Activated naive CD8-positive, alpha-beta T cell treated with anti-CD3 and anti-CD28 coated beads, Interleukin-2, amount 50 U/mL, for 24 hours (primary cell): ENCODE results near the gene RTL1.

Experiments used
- ATAC-seq: fragments of 150-1000 bp; cut with Tn5 transposase; one replicate; pipeline ENCODE4 v1.10.0; 2021
- DNase-seq: peaks from one replicate; pipeline ENCODE4 v3.0.0; 2021
- H3K27ac Mint-ChIP-seq: one replicate; pipeline ENCODE4 v1.8.0; 2021; ENCODE audit warnings: mild to moderate bottlenecking, mixed read lengths
- H3K27me3 Mint-ChIP-seq: one replicate; pipeline ENCODE4 v1.8.0; 2021; ENCODE audit warnings: mixed read lengths
- H3K36me3 Mint-ChIP-seq: one replicate; pipeline ENCODE4 v1.8.0; 2021; ENCODE audit warnings: low read depth, mixed read lengths
- H3K4me1 Mint-ChIP-seq: one replicate; pipeline ENCODE4 v1.8.0; 2021; ENCODE audit warnings: mixed read lengths
- H3K4me3 Mint-ChIP-seq: one replicate; pipeline ENCODE4 v1.8.0; 2021; ENCODE audit warnings: mild to moderate bottlenecking, moderate library complexity, mixed read lengths
- H3K9me3 Mint-ChIP-seq: one replicate; pipeline ENCODE4 v1.8.0; 2021; ENCODE audit warnings: mixed read lengths

The RTL1 gene

GRCh38 chr14:100891501-100892445 lies 11.7 kb downstream of the RTL1 start:
- H3K9me3 Mint-ChIP-seq, result no peaks in the 10 kb centered on the region
- H3K36me3 Mint-ChIP-seq, result no peaks in the 10 kb centered on the region
- H3K4me1 Mint-ChIP-seq, result no peaks in the 10 kb centered on the region
- ATAC-seq (no peak), DNase-seq (no peak)
- H3K4me3 Mint-ChIP-seq, result no peak overlapping the region
- no peak overlapping the region for H3K27ac Mint-ChIP-seq
- H3K27me3 Mint-ChIP-seq, result peaks cover 4% of the 10 kb centered on the region

GRCh38 chr14:100891051-100891450 lies 12.5 kb downstream of the RTL1 start:
- DNase-seq, result no peak
- H3K4me1 Mint-ChIP-seq, result no peaks in the 10 kb centered on the region
- H3K27ac Mint-ChIP-seq, result no peak overlapping the region
- ATAC-seq, result no peak
- no peak overlapping the region for H3K4me3 Mint-ChIP-seq
- no peaks in the 10 kb centered on the region for H3K9me3 Mint-ChIP-seq
- peaks cover 1% of the 10 kb centered on the region for H3K27me3 Mint-ChIP-seq
- H3K36me3 Mint-ChIP-seq, result no peaks in the 10 kb centered on the region

- DNase-seq (no peak), ATAC-seq (no peak)
- H3K9me3 Mint-ChIP-seq, result no peaks in the 10 kb centered on the region
- peaks cover 3% of the 10 kb centered on the region for H3K27me3 Mint-ChIP-seq
- no peaks in the 10 kb centered on the region for H3K4me1 Mint-ChIP-seq
- no peaks in the 10 kb centered on the region for H3K36me3 Mint-ChIP-seq
- H3K4me3 Mint-ChIP-seq, result no peak overlapping the region
- no peak overlapping the region for H3K27ac Mint-ChIP-seq
Observed at GRCh38 chr14:100890061-100890850, 13.3 kb downstream of the RTL1 start.

- Mint-ChIP-seq H3K4me3 (no peak overlapping the region), H3K9me3 (no peaks in the 10 kb centered on the region), H3K27ac (no peak overlapping the region), H3K36me3 (no peaks in the 10 kb centered on the region), H3K27me3 (peaks cover 3% of the 10 kb centered on the region), H3K4me1 (no peaks in the 10 kb centered on the region)
- DNase-seq (no peak), ATAC-seq (no peak)
Observed at GRCh38 chr14:100889641-100890040, 13.9 kb downstream of the RTL1 start.

GRCh38 chr14:100888789-100889315 lies 14.7 kb downstream of the RTL1 start:
- H3K4me3 Mint-ChIP-seq, result no peak overlapping the region
- ATAC-seq (no peak), DNase-seq (no peak)
- H3K27me3 Mint-ChIP-seq, result peaks cover 3% of the 10 kb centered on the region
- no peak overlapping the region for H3K27ac Mint-ChIP-seq
- H3K4me1 Mint-ChIP-seq, result no peaks in the 10 kb centered on the region
- no peaks in the 10 kb centered on the region for H3K9me3 Mint-ChIP-seq
- H3K36me3 Mint-ChIP-seq, result no peaks in the 10 kb centered on the region

- Mint-ChIP-seq H3K27me3 (peaks cover 3% of the 10 kb centered on the region), H3K4me1 (no peaks in the 10 kb centered on the region), H3K9me3 (no peaks in the 10 kb centered on the region), H3K27ac (no peak overlapping the region), H3K36me3 (no peaks in the 10 kb centered on the region), H3K4me3 (no peak overlapping the region)
- no peak for ATAC-seq
- no peak for DNase-seq
Observed at GRCh38 chr14:100887728-100888335, 15.7 kb downstream of the RTL1 start.

GRCh38 chr14:100885617-100886016 lies 17.9 kb downstream of the RTL1 start:
- Mint-ChIP-seq H3K4me1 (no peaks in the 10 kb centered on the region), H3K36me3 (no peaks in the 10 kb centered on the region), H3K27ac (no peak overlapping the region), H3K9me3 (no peaks in the 10 kb centered on the region), H3K4me3 (no peak overlapping the region), H3K27me3 (peaks cover 3% of the 10 kb centered on the region)
- DNase-seq, result no peak
- ATAC-seq, result no peak

GRCh38 chr14:100885196-100885595 lies 18.3 kb downstream of the RTL1 start:
- Mint-ChIP-seq H3K4me1 (no peaks in the 10 kb centered on the region), H3K9me3 (no peaks in the 10 kb centered on the region), H3K27me3 (peaks cover 5% of the 10 kb centered on the region), H3K36me3 (no peaks in the 10 kb centered on the region), H3K4me3 (no peak overlapping the region), H3K27ac (no peak overlapping the region)
- no peak for ATAC-seq
- no peak for DNase-seq

GRCh38 chr14:100884456-100884855 lies 19.1 kb downstream of the RTL1 start:
- Mint-ChIP-seq H3K36me3 (no peaks in the 10 kb centered on the region), H3K4me3 (no peak overlapping the region), H3K27me3 (peaks cover 5% of the 10 kb centered on the region), H3K4me1 (no peaks in the 10 kb centered on the region), H3K27ac (no peak overlapping the region), H3K9me3 (no peaks in the 10 kb centered on the region)
- no peak for DNase-seq
- ATAC-seq, result no peak

- no peak for DNase-seq
- peaks cover 5% of the 10 kb centered on the region for H3K27me3 Mint-ChIP-seq
- no peak overlapping the region for H3K4me3 Mint-ChIP-seq
- no peak overlapping the region for H3K27ac Mint-ChIP-seq
- no peaks in the 10 kb centered on the region for H3K4me1 Mint-ChIP-seq
- no peaks in the 10 kb centered on the region for H3K36me3 Mint-ChIP-seq
- no peak for ATAC-seq
- no peaks in the 10 kb centered on the region for H3K9me3 Mint-ChIP-seq
Observed at GRCh38 chr14:100883789-100884101, 19.8 kb downstream of the RTL1 start.

GRCh38 chr14:100882991-100883788 lies 20.3 kb downstream of the RTL1 start:
- H3K4me1 Mint-ChIP-seq, result no peaks in the 10 kb centered on the region
- H3K27me3 Mint-ChIP-seq, result peaks cover 5% of the 10 kb centered on the region
- no peaks in the 10 kb centered on the region for H3K36me3 Mint-ChIP-seq
- DNase-seq, result no peak
- H3K9me3 Mint-ChIP-seq, result no peaks in the 10 kb centered on the region
- H3K27ac Mint-ChIP-seq, result no peak overlapping the region
- H3K4me3 Mint-ChIP-seq, result no peak overlapping the region
- ATAC-seq, result no peak

- Mint-ChIP-seq H3K4me3 (no peak overlapping the region), H3K36me3 (no peaks in the 10 kb centered on the region), H3K4me1 (no peaks in the 10 kb centered on the region), H3K27ac (no peak overlapping the region), H3K27me3 (peaks cover 5% of the 10 kb centered on the region), H3K9me3 (no peaks in the 10 kb centered on the region)
- ATAC-seq (no peak), DNase-seq (no peak)
Observed at GRCh38 chr14:100882026-100882967, 21.2 kb downstream of the RTL1 start.
